Left renal cortex interstitium (tissue), 4 donors: ENCODE results near the gene MEMO1. TPM values are rescaled to one million over a fixed set of nuclear protein-coding genes. Genes with fewer than 3 reads are reported as not detected.
"Not testable (repeated sequence)": the region's sequence is repeated elsewhere in the genome, so short reads cannot be mapped to it uniquely, and the experiment has no call there.

ENCODE experiments used
- DNase-seq, 4 donors: peaks; one replicate each; pipeline ENCODE4 v3.0.0-alpha.2; 2013; ENCODE audit warnings: low read depth in 4 of 4, low spot score in 2 of 4, missing footprints in 1 of 4
- polyA plus RNA-seq, 4 donors: library from polyadenylated mRNA; unstranded; fragments of 120-200 nt; gene quantifications; one replicate each; pipeline ENCODE4 v1.2.1, GENCODE V29; 2013; ENCODE audit not compliant: insufficient read length in 4 of 4

Gene MEMO1
- polyA plus RNA-seq, 4 donors = 33.7 to 41.0 (median 36.3) TPM

GRCh38 chr2:31962757-31963361, 47.9 kb downstream of the MEMO1 start:
- no peak for DNase-seq

GRCh38 chr2:31958140-31958717, 52.6 kb downstream of the MEMO1 start:
- DNase-seq = no peak

DNA sequence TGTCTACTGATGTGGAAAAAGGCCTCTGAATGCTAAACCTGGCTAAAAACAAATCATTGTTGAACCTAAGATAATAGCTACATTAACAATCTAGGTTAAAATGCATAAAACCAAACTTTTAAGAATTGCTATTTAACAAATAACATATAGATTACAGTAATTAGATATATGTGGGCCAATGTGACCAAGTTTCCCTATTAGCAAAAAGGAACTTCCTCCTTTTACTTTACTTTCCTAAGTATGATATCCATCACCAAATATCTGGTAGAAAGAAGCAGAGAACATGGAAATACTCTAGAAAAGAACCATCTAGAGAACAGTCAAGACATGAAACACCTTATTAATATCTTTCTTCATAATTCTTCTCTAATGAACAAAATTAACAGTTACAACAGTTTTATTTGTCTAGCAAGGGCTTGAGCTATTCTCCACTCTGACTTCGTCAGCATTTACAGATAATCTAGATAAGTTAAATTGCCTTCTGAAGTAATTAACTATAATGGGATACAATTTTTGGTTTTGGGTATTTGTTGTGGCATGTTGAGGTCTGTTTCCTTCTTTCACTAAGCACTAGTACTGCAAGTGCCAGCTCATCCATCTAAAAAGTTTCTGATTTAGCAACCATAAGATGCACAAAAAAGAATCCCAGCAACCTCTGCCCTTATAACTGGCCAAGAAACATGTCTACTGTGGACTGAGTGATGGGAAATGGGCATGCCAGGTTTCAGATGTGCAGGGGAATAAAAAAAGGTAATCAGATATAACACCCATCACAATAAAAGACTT, 53.3 kb downstream of the MEMO1 start:
- DNase-seq = no peak

- DNase-seq = not testable (repeated sequence)
Measured at GRCh38 chr2:31956934-31957333, 53.9 kb downstream of the MEMO1 start.

GRCh38 chr2:31956312-31956711, 54.5 kb downstream of the MEMO1 start:
- DNase-seq = no peak

DNA sequence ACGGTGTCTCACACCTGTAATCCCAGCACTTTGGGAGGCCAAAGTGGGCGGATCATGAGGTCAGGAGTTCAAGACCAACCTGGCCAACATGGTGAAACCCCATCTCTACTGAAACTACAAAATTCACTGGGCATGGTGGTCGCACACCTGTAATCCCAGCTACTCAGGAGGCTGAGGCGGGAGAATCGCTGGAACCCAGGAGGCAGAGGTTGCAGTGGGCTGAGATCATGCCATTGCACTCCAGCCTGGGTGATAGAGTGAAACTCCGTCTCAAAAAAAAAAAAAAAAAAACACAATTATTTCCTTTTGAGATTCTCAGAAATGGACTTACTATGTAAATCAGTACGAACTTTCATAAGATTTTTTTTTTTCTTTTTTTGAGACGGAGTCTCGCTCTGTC, 57.7 kb downstream of the MEMO1 start:
- DNase-seq = not testable (repeated sequence)

DNA sequence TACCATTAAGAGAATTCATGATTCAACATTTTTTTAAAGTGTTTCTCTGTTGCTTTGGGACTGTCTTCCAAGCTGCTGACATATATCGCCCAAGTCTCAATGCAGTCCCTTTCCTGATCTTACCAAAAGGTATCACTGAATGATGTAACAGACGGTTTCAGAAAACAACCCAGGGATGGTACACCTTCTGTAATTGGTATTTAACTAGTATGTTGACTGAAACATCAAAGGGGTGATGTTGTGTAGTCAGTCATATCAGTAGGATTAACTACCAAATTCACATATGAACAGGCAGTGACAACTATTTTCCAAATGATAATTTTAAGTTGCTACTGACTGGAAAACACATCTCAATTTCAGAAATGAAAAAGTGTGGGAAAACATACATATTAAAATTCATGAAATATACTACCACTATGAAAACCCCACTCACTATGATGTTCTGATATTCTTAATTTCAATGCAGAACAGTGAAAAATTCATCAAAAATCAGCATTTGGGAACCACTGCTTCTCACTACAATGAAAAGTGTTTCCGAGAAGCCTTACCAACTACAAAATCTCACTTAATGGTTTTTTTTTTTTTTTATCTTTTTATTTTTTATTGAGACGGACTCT, 59.8 kb downstream of the MEMO1 start:
- DNase-seq = no peak

DNA sequence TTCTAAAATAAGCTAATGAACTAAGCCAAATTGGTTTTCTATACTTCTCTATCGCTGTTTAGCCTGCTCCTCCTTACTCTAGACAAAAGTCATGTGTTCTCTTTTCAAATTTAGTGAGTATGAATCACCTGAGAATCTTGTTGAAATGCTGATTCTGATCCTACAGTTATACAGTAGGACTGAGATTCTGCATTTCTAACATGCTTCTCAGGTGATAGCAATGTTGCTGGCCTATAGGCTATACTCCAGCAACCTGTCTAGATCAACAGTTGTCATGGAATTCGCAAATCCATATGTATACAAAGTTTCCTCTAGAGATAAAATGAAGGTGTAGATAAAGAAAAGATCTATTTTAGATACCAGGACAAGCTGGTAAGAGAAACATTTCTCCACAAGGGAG, 62.9 kb downstream of the MEMO1 start:
- no peak for DNase-seq

DNA sequence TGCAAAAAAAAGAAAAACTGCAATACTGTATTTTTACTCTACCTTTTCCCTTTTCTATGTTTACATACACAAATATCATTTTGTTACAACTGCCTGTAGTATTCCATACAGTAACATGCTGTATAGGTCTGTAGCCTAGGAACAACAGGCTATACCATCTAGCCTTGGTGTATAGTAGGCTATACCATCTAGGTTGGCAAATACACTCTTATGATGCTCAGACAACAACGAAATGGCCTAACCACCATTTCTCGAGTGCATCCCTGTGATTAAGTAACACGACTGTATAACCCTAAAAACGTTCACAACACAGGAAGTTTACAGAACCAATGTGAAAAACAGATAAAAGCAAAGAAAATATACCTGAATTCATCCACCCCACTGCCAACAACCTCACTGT, 64.0 kb downstream of the MEMO1 start:
- no peak for DNase-seq

DNA sequence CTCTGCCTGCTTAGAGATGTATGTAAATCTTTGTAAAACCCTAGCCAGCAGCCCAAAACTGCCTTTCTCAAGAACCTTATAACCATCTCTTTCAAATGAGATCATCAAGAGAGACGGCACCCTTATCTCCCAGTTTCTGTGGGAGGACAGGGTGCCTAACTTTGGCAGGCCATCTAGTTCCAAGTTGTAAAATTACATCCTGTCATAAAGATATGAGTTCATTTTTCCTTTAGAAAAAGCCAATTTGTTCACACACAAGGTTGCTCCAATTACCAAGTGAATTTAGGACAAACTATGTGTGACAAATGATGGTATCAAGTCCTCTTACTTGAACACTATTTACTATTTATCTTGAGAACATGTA, 65.3 kb downstream of the MEMO1 start:
- no peak for DNase-seq

DNA sequence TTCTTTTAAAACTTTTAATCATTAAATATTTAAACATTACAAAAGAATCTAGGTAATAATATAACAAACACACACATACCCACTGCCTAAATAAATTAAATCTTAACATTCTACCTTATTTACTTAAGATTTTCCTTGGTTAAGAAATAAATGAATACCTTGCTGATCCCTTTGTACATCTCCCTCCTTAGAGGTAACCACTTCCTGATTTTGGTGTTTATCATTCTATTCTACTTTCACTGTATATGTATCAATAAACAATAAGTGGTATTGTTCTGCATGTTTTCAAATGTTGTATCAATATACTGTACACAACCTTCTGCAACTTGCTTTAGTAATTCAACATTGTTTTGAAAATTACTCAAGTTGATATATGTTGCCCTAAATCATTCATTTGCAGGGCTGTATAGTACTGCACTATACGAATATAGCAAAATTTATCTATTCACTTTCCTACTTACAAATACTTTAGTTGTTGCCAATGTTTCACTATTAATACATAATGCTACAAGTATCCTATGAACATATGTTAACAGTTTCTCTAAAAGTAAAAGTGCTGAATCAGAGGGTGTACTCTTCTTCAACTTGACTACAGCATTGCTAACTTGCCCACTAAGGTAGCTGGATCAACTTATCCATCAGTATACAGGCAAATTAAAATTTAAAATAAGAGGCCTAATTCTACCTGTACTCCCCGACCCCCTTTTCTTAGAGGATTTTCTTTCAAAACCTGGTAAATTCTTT, 65.8 kb downstream of the MEMO1 start:
- no peak for DNase-seq

DNA sequence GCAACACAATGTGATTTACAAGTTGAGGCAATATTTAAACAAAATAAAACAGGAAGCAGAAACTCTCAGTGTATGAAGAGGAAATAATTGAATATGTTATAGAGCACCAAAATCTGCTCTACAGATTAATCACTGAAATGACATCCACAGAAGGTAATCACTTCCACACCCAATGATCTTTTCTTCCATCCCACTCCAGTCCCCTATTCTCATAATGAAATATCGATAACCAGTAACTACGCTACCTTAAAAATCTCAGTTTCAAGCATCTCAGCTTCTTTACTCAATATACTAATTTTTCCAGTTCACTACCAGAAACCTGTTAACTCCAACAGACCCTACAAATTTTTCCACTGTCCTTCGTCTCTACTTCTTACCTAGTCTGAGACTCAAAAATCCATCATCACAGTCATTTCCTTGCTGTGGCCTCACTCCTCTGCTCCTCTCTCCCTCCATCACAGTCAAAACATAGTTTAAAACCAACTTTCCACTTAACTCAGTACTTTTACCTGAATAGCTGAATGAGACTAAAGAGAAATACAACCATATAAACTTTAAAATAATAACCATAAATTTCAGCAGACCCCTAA, 67.1 kb downstream of the MEMO1 start:
- no peak for DNase-seq

- no peak for DNase-seq
Measured at GRCh38 chr2:31940920-31941319, 69.9 kb downstream of the MEMO1 start.

GRCh38 chr2:31937741-31938140, 73.1 kb downstream of the MEMO1 start:
- DNase-seq = no peak

DNA sequence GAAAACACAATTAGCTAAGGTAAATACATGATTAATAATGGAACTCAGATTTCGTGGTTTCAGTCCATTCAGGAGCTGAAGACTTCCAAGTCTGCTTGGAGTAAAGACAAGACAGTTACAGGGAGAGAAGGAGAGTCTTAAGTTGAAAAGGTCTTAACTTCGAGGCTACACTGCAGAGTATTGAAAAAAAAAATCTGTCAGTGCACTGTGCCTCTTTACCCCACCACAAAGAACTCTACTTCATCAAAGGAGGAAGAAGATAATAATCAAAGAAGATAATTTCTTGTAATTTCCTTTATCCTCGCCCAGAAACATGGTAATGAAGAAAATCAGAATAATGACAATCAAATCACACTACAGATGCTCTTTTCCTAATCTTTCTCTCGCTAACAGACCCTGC, 75.4 kb downstream of the MEMO1 start:
- DNase-seq = no peak

DNA sequence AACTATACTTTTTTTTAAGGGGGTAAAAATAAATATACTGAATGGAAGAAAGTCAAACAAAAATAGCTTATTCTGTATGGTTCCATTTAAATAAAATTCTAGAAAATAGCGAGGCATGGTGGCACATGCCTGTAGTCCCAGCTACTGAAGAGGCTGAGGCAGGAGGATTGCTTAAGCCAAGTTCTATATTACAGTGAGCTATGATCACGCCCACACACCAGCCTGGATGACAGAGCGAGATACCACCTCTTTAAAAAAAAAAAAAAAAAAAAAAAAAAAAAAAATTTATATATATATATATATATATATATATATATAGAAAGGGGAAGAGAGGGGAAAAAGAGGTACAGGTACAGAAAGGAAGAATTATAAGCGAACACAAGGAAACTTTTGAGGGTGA, 77.7 kb downstream of the MEMO1 start:
- DNase-seq = no peak

- DNase-seq = no peak
Measured at GRCh38 chr2:31932589-31932988, 78.2 kb downstream of the MEMO1 start.

GRCh38 chr2:31931916-31932315, 78.9 kb downstream of the MEMO1 start:
- DNase-seq = no peak

GRCh38 chr2:31925517-31925916, 85.3 kb downstream of the MEMO1 start:
- DNase-seq = no peak

GRCh38 chr2:31923662-31924061, 87.1 kb downstream of the MEMO1 start:
- no peak for DNase-seq
